ENCODE measurements around the gene ATP8A1.

DNA sequence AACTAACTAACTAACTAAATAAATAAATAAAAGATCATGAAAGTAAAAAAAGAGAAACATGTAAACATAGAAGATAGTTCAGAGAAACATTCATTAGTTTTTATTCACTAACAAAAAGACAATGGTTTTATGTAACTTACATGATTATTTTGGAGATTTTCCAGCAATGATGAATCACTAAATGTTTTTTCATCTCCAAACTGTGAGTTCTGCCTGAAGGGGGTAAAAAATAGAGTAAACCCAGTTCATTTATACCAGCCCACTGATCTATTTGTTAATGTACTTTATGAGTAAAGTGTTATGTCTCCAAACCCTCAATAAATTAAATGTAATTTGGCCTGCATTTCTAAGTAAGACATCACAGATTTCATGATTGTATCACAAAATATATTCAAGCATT lies 101.1 kb downstream of the ATP8A1 start:
- TF ChIP-seq, protein P1, sequence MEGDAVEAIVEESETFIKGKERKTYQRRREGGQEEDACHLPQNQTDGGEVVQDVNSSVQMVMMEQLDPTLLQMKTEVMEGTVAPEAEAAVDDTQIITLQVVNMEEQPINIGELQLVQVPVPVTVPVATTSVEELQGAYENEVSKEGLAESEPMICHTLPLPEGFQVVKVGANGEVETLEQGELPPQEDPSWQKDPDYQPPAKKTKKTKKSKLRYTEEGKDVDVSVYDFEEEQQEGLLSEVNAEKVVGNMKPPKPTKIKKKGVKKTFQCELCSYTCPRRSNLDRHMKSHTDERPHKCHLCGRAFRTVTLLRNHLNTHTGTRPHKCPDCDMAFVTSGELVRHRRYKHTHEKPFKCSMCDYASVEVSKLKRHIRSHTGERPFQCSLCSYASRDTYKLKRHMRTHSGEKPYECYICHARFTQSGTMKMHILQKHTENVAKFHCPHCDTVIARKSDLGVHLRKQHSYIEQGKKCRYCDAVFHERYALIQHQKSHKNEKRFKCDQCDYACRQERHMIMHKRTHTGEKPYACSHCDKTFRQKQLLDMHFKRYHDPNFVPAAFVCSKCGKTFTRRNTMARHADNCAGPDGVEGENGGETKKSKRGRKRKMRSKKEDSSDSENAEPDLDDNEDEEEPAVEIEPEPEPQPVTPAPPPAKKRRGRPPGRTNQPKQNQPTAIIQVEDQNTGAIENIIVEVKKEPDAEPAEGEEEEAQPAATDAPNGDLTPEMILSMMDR (conservative IDR thresholded peaks at IDR 0.05), result no peak
- TF ChIP-seq ZFX (IDR thresholded peaks at IDR 0.05), result no peak
